ENCODE measurements around the gene UCN. TPM values are rescaled to one million over a fixed set of nuclear protein-coding genes. Genes with fewer than 3 reads are reported as not detected.

The UCN gene
- total RNA-seq, 1 donor: 0.36 TPM

DNA sequence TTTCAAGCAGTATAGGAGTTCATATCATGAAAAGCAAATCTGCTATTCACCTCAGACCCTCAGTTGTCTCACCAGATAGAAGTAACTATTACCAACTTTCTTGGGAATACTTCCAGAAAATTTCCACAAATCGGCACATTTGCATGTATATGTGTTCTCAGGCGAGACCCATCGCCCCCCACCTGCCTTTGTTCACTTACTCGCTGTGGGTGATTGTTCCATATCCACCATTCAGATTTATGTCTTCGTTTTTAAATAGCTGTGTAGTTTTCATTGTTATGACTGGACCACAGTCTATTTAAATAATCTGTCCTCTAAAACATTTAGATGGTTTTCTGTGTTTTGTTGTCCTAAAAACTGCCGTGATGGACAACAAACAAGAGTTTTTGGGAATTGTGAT lies 22.8 kb downstream of the UCN start:
- peaks cover 19% of the 10 kb centered on the region for H3K4me1 ChIP-seq (ENCODE audit: insufficient read depth, low read length)
- H3K27ac ChIP-seq (ENCODE audit: low read depth, low read length): no peak overlapping the region
- no peaks in the 10 kb centered on the region for H3K36me3 ChIP-seq (ENCODE audit: insufficient read depth, low read length)
- H3K79me2 ChIP-seq (ENCODE audit: insufficient read depth, low read length): no peaks in the 10 kb centered on the region
- no peak for DNase-seq (ENCODE audit: insufficient read length, low spot score, missing footprints)
- TF ChIP-seq, protein P1, sequence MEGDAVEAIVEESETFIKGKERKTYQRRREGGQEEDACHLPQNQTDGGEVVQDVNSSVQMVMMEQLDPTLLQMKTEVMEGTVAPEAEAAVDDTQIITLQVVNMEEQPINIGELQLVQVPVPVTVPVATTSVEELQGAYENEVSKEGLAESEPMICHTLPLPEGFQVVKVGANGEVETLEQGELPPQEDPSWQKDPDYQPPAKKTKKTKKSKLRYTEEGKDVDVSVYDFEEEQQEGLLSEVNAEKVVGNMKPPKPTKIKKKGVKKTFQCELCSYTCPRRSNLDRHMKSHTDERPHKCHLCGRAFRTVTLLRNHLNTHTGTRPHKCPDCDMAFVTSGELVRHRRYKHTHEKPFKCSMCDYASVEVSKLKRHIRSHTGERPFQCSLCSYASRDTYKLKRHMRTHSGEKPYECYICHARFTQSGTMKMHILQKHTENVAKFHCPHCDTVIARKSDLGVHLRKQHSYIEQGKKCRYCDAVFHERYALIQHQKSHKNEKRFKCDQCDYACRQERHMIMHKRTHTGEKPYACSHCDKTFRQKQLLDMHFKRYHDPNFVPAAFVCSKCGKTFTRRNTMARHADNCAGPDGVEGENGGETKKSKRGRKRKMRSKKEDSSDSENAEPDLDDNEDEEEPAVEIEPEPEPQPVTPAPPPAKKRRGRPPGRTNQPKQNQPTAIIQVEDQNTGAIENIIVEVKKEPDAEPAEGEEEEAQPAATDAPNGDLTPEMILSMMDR (IDR thresholded peaks at IDR 0.05; ENCODE audit: extremely low read depth, low read depth, low read length): no peak
- H3K4me2 ChIP-seq (ENCODE audit: insufficient read depth, low read length): no peak overlapping the region
- no peaks in the 10 kb centered on the region for H3K9me3 ChIP-seq (ENCODE audit: low read depth, low read length)
- no peak overlapping the region for H3K4me3 ChIP-seq (ENCODE audit: insufficient read depth, low read length)
- no peak overlapping the region for H2AFZ ChIP-seq (ENCODE audit: low read length)
- peaks cover 32% of the 10 kb centered on the region for H3K27me3 ChIP-seq (ENCODE audit: insufficient read depth, low read length)
- H4K20me1 ChIP-seq (ENCODE audit: insufficient read depth, low read length): no peaks in the 10 kb centered on the region

DNA sequence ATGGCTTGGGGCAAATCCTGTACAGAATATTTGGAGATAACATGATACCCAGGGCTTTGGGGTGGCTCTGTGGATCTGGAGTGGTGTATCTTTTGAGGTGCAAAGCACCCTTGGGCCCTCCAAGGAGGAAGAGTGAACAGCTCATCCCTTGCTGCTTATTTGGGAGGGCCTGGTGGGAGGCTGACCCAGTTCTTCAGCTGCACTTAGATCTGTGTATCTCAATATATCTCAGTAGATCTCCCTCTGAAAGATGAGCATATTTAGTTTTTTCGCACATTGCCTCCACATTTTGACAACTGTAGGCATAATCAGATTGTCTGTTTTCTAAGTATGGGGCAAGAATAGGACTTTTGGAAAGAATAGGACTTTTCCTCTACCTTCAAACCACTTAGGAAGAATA lies 23.2 kb downstream of the UCN start:
- Histone ChIP-seq H3K27me3 (ENCODE audit: insufficient read depth, low read length) (peaks cover 32% of the 10 kb centered on the region), H3K4me3 (ENCODE audit: insufficient read depth, low read length) (no peak overlapping the region), H3K36me3 (ENCODE audit: insufficient read depth, low read length) (no peaks in the 10 kb centered on the region), H3K4me1 (ENCODE audit: insufficient read depth, low read length) (peaks cover 24% of the 10 kb centered on the region), H3K79me2 (ENCODE audit: insufficient read depth, low read length) (no peaks in the 10 kb centered on the region), H3K4me2 (ENCODE audit: insufficient read depth, low read length) (no peak overlapping the region), H2AFZ (ENCODE audit: low read length) (no peak overlapping the region), H3K27ac (ENCODE audit: low read depth, low read length) (no peak overlapping the region), H3K9me3 (ENCODE audit: low read depth, low read length) (no peaks in the 10 kb centered on the region), H4K20me1 (ENCODE audit: insufficient read depth, low read length) (no peaks in the 10 kb centered on the region)
- TF ChIP-seq, protein P1 (IDR thresholded peaks at IDR 0.05; ENCODE audit: extremely low read depth, low read depth, low read length): no peak
- DNase-seq (ENCODE audit: insufficient read length, low spot score, missing footprints): no peak

DNA sequence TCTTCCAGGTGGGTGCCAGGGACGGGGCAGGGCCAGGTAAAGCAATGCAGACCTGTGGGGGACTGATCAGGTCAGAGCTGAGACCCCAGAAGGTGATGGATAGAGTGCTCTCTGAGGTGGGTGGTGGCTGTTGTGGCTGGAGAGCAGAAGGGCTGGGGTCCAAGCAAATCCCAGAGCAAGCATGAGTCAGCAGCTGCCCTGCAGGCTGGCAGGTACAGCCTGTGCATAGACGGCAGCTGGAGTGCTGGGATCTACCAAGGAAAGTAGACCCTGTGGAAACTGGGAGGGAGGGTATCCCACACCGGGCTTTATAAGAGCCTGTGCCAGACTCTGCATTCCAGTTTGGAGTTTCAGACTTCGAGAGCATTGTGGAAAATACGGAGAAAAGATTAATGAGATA lies 25.4 kb downstream of the UCN start:
- no peak overlapping the region for H3K4me2 ChIP-seq (ENCODE audit: insufficient read depth, low read length)
- H3K79me2 ChIP-seq (ENCODE audit: insufficient read depth, low read length): no peaks in the 10 kb centered on the region
- no peaks in the 10 kb centered on the region for H3K36me3 ChIP-seq (ENCODE audit: insufficient read depth, low read length)
- DNase-seq (ENCODE audit: insufficient read length, low spot score, missing footprints): no peak
- no peaks in the 10 kb centered on the region for H3K9me3 ChIP-seq (ENCODE audit: low read depth, low read length)
- no peak overlapping the region for H2AFZ ChIP-seq (ENCODE audit: low read length)
- H4K20me1 ChIP-seq (ENCODE audit: insufficient read depth, low read length): no peaks in the 10 kb centered on the region
- H3K4me3 ChIP-seq (ENCODE audit: insufficient read depth, low read length): no peak overlapping the region
- peaks cover 22% of the 10 kb centered on the region for H3K27me3 ChIP-seq (ENCODE audit: insufficient read depth, low read length)
- TF ChIP-seq, protein P1 (IDR thresholded peaks at IDR 0.05; ENCODE audit: extremely low read depth, low read depth, low read length): no peak
- H3K27ac ChIP-seq (ENCODE audit: low read depth, low read length): no peak overlapping the region
- peaks cover 25% of the 10 kb centered on the region for H3K4me1 ChIP-seq (ENCODE audit: insufficient read depth, low read length)

DNA sequence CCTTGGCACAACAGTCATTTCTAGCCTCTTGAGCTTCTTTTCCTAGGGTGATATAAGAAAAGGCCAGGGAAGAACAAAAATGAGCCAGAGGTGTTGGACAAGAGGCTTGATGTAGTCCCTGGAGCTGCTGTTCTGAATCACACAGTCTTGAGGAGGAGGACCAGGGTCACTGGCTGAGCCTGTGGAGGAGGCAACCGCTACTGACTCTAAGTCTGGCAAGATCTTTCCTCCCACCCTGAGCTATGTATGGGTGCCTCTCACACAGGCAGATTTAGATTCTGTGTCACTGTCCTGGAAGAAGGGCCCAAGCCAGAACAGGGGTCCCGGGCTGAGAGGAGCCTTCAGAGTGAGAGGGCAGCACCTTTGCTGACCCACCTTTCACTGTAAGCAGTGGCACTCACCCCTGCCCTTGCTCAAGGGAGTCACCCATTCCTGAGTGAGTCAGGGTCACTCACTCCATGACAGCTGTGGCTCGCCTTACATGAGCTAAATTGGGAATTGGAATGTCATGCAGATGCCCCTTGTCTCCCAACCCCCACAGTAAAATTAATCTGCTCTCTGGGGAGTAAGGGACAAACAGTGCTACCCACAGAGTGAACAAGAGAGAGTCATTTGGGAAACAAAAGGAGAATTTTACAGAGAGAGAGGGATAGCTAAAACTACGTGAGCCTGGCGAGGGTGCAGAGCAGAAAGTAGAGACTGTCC lies 26.2 kb downstream of the UCN start, which contains the start of gene TRIM54:
Gene TRIM54 (plus strand): TSS at position 575 of the 705 bp plus-strand sequence. CDS start 303 bp downstream, outside the sequence.
- TF ChIP-seq, protein P1 (IDR thresholded peaks at IDR 0.05; ENCODE audit: extremely low read depth, low read depth, low read length): no peak
- peaks cover 25% of the 10 kb centered on the region for H3K4me1 ChIP-seq (ENCODE audit: insufficient read depth, low read length)
- H3K9me3 ChIP-seq (ENCODE audit: low read depth, low read length): no peaks in the 10 kb centered on the region
- no peak for DNase-seq (ENCODE audit: insufficient read length, low spot score, missing footprints)
- H3K4me3 ChIP-seq (ENCODE audit: insufficient read depth, low read length): no peak within 1 kb of the TSS
- H3K4me2 ChIP-seq (ENCODE audit: insufficient read depth, low read length): no peak within 1 kb of the TSS
- H3K36me3 ChIP-seq (ENCODE audit: insufficient read depth, low read length): no peaks in the 10 kb centered on the region
- H3K27ac ChIP-seq (ENCODE audit: low read depth, low read length): no peak within 1 kb of the TSS
- H3K27me3 ChIP-seq (ENCODE audit: insufficient read depth, low read length): peaks cover 14% of the 10 kb centered on the region
- no peaks in the 10 kb centered on the region for H4K20me1 ChIP-seq (ENCODE audit: insufficient read depth, low read length)
- H2AFZ ChIP-seq (ENCODE audit: low read length): no peak within 1 kb of the TSS
- no peaks in the 10 kb centered on the region for H3K79me2 ChIP-seq (ENCODE audit: insufficient read depth, low read length)
